Ovary (tissue), 9 donors: ENCODE measurements around the gene TRIB2. TPM values are rescaled to one million over a fixed set of nuclear protein-coding genes. Genes with fewer than 3 reads are reported as not detected.
"Not testable (repeated sequence)": the region's sequence is repeated elsewhere in the genome, so short reads cannot be mapped to it uniquely, and the experiment has no call there.

Experiments
- DNase-seq, 5 donors: peaks; one replicate each; pipeline ENCODE4 v3.0.0-alpha.2; 2019 to 2020
- H3K27ac ChIP-seq, 2 donors: fragments of 200-600 bp; one replicate each; pipeline versions ENCODE4 v1.5.1 to v1.8.0; 2019 to 2022
- H3K27me3 ChIP-seq: fragments of 200-600 bp; one replicate; pipeline ENCODE4 v1.8.0; 2022
- H3K36me3 ChIP-seq: fragments of 200-600 bp; sonication (generic); one replicate; pipeline ENCODE4 v1.5.1; 2019
- H3K4me1 ChIP-seq: one replicate; pipeline ENCODE4 v1.8.1; 2013; ENCODE audit warnings: mild to moderate bottlenecking, moderate library complexity; ENCODE audit not compliant: insufficient read depth
- H3K4me3 ChIP-seq: fragments of 200-600 bp; sonication (generic); one replicate; pipeline ENCODE4 v1.5.1; 2017
- H3K9me3 ChIP-seq, 2 donors: fragments of 200-600 bp in 1 of 2; sonication (generic) in 1 of 2; one replicate each; pipeline versions ENCODE4 v1.5.1 to v1.8.1; 2013 to 2019; ENCODE audit warnings: mild to moderate bottlenecking in 1 of 2, moderate library complexity in 1 of 2
- CTCF ChIP-seq, 3 donors: fragments of 450-650 bp in 2 of 3; fragments of 200-600 bp in 1 of 3; IDR thresholded peaks; one replicate each; pipeline versions ENCODE4 v1.5.1 to v1.8.0; 2016 to 2022; ENCODE audit warnings: antibody characterized with exemption in 3 of 3, mild to moderate bottlenecking in 1 of 3
- EP300 ChIP-seq: sonication (generic); formaldehyde crosslinking; IDR thresholded peaks from one replicate; pipeline ENCODE4 v1.6.1; 2017; ENCODE audit warnings: antibody characterized with exemption
- POLR2A ChIP-seq: fragments of 450-650 bp; IDR thresholded peaks from one replicate; pipeline ENCODE4 v1.6.1; 2017; ENCODE audit warnings: antibody characterized with exemption, mild to moderate bottlenecking, moderate library complexity
- WGBS, 3 donors: extraction: QIAGEN DNeasy Blood & Tissue Kit in 1 of 3; methylation state at CpG; one replicate each; pipeline versions ENCODE4 v1.1.5 to v1.1.7; 2013 to 2017; 5-methylcytosine and 5-hydroxymethylcytosine counted together
- intact Hi-C, 4 donors: fragments of 100-400 bp; cut with DNase I; formaldehyde crosslinking; loops; one replicate each; pipeline versions ENCODE4 v1.11.0 to v1.15.1; 2022 to 2023
- polyA plus RNA-seq, 2 donors: library from polyadenylated mRNA; stranded (reverse); fragments of 200-250 nt in 1 of 2; fragments of 350-450 nt in 1 of 2; fragmentation: Illumina TruSeq in 1 of 2; extraction: RNeasy Lipid Tissue Mini Kit (QIAGEN cat#74804) in 1 of 2; gene quantifications; one replicate each; pipeline ENCODE4 v1.2.3, GENCODE V29; 2013 to 2014
- total RNA-seq, 7 donors: library from RNA; depleted of rRNA in 2 of 7; stranded (reverse); fragments of >200 nt in 2 of 7; fragmentation: NEBNext Ultra II Directional in 3 of 7; extraction: Animal tissue kit (Norgen Biotek cat#: 25700) in 3 of 7; gene quantifications; one replicate each; pipeline versions ENCODE4 v1.1.0 to v1.2.4, GENCODE V29; 2016 to 2023
- donor health status: DM: no; HTN: no; CAD: no; lungs with moderate emphysema.
- donor health status: DM: no; HTN: no; CAD: no.
- donor health status: Bipolar disorder and iron deficiency.
- donor health status: DM: yes; HTN: yes; CAD: no.
- donor health status: DM: no; HTN: no; CAD: no.
- donor health status: DM: yes; HTN: yes; CAD: no.

Gene TRIB2
- total and polyA plus RNA-seq, 9 donors, result 60.4 to 209 (median 94.7) TPM

GRCh38 chr2:12678186-12678585 lies 38.5 kb upstream of the TRIB2 start:
- Histone ChIP-seq H3K27ac (no peak overlapping the region), H3K9me3 (no peaks in the 10 kb centered on the region), H3K27me3 (no peaks in the 10 kb centered on the region), H3K36me3 (no peaks in the 10 kb centered on the region), H3K4me3 (no peak overlapping the region), H3K4me1 (peaks cover 12% of the 10 kb centered on the region)
- TF ChIP-seq CTCF (IDR thresholded peaks at IDR 0.05) (no peak), EP300 (no peak), POLR2A (no peak)
- WGBS, 3 donors, result 60 to 87% (median 82%) methylated on average over 2 of the region's 2 CpGs
- DNase-seq, result no peak
- intact Hi-C loops, result no loop called here

DNA sequence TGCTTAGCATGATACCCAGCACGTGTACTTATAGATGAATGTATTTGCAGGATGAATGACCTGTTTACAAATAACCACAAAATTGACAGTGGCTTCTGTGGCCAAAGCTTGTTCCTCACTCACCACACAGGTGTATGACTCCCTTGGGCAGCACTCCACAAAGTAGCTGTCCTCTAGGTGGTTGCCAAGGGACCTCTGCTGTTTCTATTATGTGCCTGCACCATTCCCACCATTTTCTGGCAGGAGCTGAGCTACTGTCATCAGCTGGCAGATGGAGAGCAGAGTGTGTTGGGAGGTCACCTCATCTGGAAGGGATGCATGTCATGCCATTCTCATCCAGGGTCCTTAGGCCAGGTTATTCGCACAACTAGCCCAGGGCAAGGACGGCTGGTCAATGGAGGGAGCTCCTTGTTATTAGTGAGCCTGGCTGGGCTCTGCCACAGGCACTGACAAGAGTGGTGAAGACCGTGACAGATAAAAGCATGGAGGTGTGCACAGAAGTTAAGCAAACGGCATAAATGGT lies 37.1 kb upstream of the TRIB2 start:
- no peaks in the 10 kb centered on the region for H3K27me3 ChIP-seq
- DNase-seq, result no peak
- no peak overlapping the region for H3K27ac ChIP-seq
- H3K4me3 ChIP-seq, result no peak overlapping the region
- WGBS, 3 donors, result 93 to 95% (median 93%) methylated on average over 5 of the region's 5 CpGs
- H3K36me3 ChIP-seq, result no peaks in the 10 kb centered on the region
- TF ChIP-seq EP300 (no peak), POLR2A (no peak), CTCF (IDR thresholded peaks at IDR 0.05) (no peak)
- peaks cover 12% of the 10 kb centered on the region for H3K4me1 ChIP-seq
- intact Hi-C loops, result no loop called here
- no peaks in the 10 kb centered on the region for H3K9me3 ChIP-seq

- H3K27ac ChIP-seq, DNase-seq, intact Hi-C loops, H3K4me1 ChIP-seq, H3K27me3 ChIP-seq, H3K36me3 ChIP-seq, H3K4me3 ChIP-seq, H3K9me3 ChIP-seq: not testable (repeated sequence)
- WGBS, 3 donors, result 0 to 52% (median 5%) methylated on average over 1 of the region's 1 CpG
Observed at GRCh38 chr2:12680115-12680514, 36.6 kb upstream of the TRIB2 start.

DNA sequence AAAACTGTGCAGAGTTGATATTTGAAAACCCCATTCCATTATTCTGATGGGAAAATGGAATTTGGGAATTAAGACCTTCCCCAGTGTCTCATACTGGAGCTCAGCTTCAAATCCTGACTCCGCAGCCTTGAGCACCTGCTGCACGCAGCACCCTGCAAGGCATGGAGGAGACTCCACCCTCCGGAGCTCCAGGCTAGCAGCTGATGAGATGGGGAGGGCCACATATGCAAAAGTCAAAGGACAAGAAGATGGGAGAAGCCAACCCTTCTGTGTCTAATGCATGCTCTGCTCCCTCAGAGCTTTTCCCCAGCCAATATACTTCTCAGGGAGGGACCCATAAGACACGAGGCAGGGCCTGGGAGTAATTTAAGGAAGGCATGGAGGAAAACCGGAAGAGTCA lies 34.7 kb upstream of the TRIB2 start:
- TF ChIP-seq EP300, result no peak
- no peak for TF ChIP-seq CTCF (IDR thresholded peaks at IDR 0.05)
- TF ChIP-seq POLR2A, result no peak
- H3K27ac ChIP-seq, result no peak overlapping the region
- peaks cover 3% of the 10 kb centered on the region for H3K4me1 ChIP-seq
- DNase-seq, result no peak
- WGBS, 3 donors, result 79 to 88% (median 82%) methylated on average over 5 of the region's 5 CpGs
- no peak overlapping the region for H3K4me3 ChIP-seq
- no peaks in the 10 kb centered on the region for H3K9me3 ChIP-seq
- H3K36me3 ChIP-seq, result no peaks in the 10 kb centered on the region
- no peaks in the 10 kb centered on the region for H3K27me3 ChIP-seq
- intact Hi-C loops, result no loop called here

DNA sequence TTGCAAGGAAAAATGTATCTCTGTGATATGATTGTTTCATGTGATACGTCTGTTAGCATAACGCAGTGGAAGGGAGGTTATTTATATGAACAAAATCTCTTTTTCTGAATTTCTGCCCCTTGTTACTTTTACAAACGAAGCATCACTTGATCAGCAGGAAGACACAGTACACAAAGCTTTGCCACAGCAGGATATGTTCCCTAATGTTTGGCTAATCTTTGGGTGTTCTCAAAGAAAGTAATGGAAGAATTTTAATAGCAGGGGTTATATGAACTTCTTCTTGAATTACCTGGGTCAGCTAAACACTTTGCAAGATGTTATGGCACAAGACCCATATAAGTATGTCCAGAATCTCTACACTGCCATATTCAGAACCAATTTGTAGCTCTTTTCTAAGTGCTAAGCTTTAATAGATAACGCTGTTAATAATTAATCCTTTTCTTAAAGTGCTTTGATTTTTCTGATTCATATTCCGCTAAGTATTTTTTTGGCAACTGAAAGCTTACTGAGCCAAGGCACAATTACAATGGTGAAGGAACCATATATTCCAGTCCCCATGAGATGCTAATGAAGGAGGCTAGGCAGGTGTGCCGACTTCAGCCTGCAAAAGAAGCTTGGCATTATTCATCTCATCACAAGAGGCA lies 33.2 kb upstream of the TRIB2 start:
- whole genome bisulfite sequencing, 3 donors, result 84 to 91% (median 85%) methylated on average over 6 of the region's 6 CpGs
- Histone ChIP-seq H3K4me1 (peaks cover 3% of the 10 kb centered on the region), H3K27ac (no peak overlapping the region), H3K4me3 (no peak overlapping the region), H3K36me3 (no peaks in the 10 kb centered on the region), H3K27me3 (no peaks in the 10 kb centered on the region), H3K9me3 (no peaks in the 10 kb centered on the region)
- DNase-seq, result no peak
- no peak for TF ChIP-seq EP300
- no peak for TF ChIP-seq CTCF (IDR thresholded peaks at IDR 0.05)
- no peak for TF ChIP-seq POLR2A
- intact Hi-C loops, result no loop called here
